Mesothelial cell of epicardium (in vitro differentiated cells): ENCODE results near the gene SKAP1. TPM values are rescaled to one million over a fixed set of nuclear protein-coding genes. Genes with fewer than 3 reads are reported as not detected.

Experiments
- DNase-seq, 2 experiments: peaks; one replicate each; pipeline ENCODE4 v3.0.0; 2021; ENCODE audit warnings: low spot score in 2 of 2; ENCODE audit not compliant: unreplicated experiment in 2 of 2
- H3K27ac Mint-ChIP-seq: 2 replicates; pipeline ENCODE4 v1.8.0; 2021; ENCODE audit warnings: mixed read lengths
- H3K27me3 Mint-ChIP-seq: 2 replicates; pipeline ENCODE4 v1.8.0; 2021; ENCODE audit warnings: low read depth, mixed read lengths
- H3K36me3 Mint-ChIP-seq: 2 replicates; pipeline ENCODE4 v1.8.0; 2021; ENCODE audit warnings: mixed read lengths
- H3K4me1 Mint-ChIP-seq: 2 replicates; pipeline ENCODE4 v1.8.0; 2021; ENCODE audit warnings: mixed read lengths
- H3K4me3 Mint-ChIP-seq: 2 replicates; pipeline ENCODE4 v1.8.0; 2021; ENCODE audit warnings: mild to moderate bottlenecking, moderate library complexity, mixed read lengths
- H3K9me3 Mint-ChIP-seq: 2 replicates; pipeline ENCODE4 v1.8.0; 2021; ENCODE audit warnings: mixed read lengths
- CTCF ChIP-seq: fragments of 200-600 bp; sonication (generic); IDR thresholded peaks from one replicate; pipeline ENCODE4 v1.5.0; 2021; ENCODE audit warnings: antibody characterized with exemption; ENCODE audit not compliant: unreplicated experiment
- total RNA-seq: library from RNA; stranded (reverse); gene quantifications from 3 replicates; pipeline ENCODE4 v1.2.1, GENCODE V29; 2021

The SKAP1 gene
- total RNA-seq, 1 donor from 2014 or later: 3.4 TPM

- Mint-ChIP-seq H3K9me3 (no peaks in the 10 kb centered on the region), H3K27me3 (no peaks in the 10 kb centered on the region), H3K27ac (no peak overlapping the region), H3K4me1 (peaks cover 19% of the 10 kb centered on the region), H3K36me3 (no peaks in the 10 kb centered on the region), H3K4me3 (no peak overlapping the region)
- DNase-seq: no peak
- no peak for TF ChIP-seq CTCF
Measured at GRCh38 chr17:48444516-48445247, 14.7 kb upstream of the SKAP1 start.

- H3K27me3 Mint-ChIP-seq: no peaks in the 10 kb centered on the region
Measured at GRCh38 chr17:48443712-48444111, 13.7 kb upstream of the SKAP1 start.

GRCh38 chr17:48442819-48443218 lies 12.8 kb upstream of the SKAP1 start:
- no peak overlapping the region for H3K27ac Mint-ChIP-seq
- H3K27me3 Mint-ChIP-seq: no peaks in the 10 kb centered on the region
- no peaks in the 10 kb centered on the region for H3K9me3 Mint-ChIP-seq
- DNase-seq: no peak
- TF ChIP-seq CTCF: no peak
- no peak overlapping the region for H3K4me3 Mint-ChIP-seq
- H3K36me3 Mint-ChIP-seq: no peaks in the 10 kb centered on the region
- peaks cover 35% of the 10 kb centered on the region for H3K4me1 Mint-ChIP-seq

More at GRCh38 chr17:48443712-48444111, 13.7 kb upstream of the SKAP1 start:
- Mint-ChIP-seq H3K4me1 (peaks cover 28% of the 10 kb centered on the region), H3K4me3 (no peak overlapping the region), H3K36me3 (no peaks in the 10 kb centered on the region), H3K9me3 (no peaks in the 10 kb centered on the region), H3K27ac (no peak overlapping the region)
- no peak for DNase-seq
- TF ChIP-seq CTCF: no peak

- H3K4me3 Mint-ChIP-seq: no peak overlapping the region
- no peaks in the 10 kb centered on the region for H3K9me3 Mint-ChIP-seq
- H3K27me3 Mint-ChIP-seq: peaks cover 1% of the 10 kb centered on the region
- no peak for DNase-seq
- no peak for TF ChIP-seq CTCF
- H3K4me1 Mint-ChIP-seq: peaks cover 35% of the 10 kb centered on the region
- H3K36me3 Mint-ChIP-seq: no peaks in the 10 kb centered on the region
- H3K27ac Mint-ChIP-seq: no peak overlapping the region
Measured at GRCh38 chr17:48441862-48442261, 11.8 kb upstream of the SKAP1 start.

GRCh38 chr17:48441231-48441711 lies 11.3 kb upstream of the SKAP1 start:
- TF ChIP-seq CTCF: no peak
- H3K36me3 Mint-ChIP-seq: no peaks in the 10 kb centered on the region
- DNase-seq: no peak
- H3K4me1 Mint-ChIP-seq: peaks cover 35% of the 10 kb centered on the region
- H3K27me3 Mint-ChIP-seq: peaks cover 7% of the 10 kb centered on the region
- H3K9me3 Mint-ChIP-seq: no peaks in the 10 kb centered on the region
- H3K27ac Mint-ChIP-seq: no peak overlapping the region
- H3K4me3 Mint-ChIP-seq: no peak overlapping the region
